Measurements from ENCODE around the gene WSB2. TPM values are rescaled to one million over a fixed set of nuclear protein-coding genes. Genes with fewer than 3 reads are reported as not detected.

WSB2 gene
- total and polyA plus RNA-seq, 11 donors, result 51.8 to 162 (median 105) TPM

GRCh38 chr12:118107011-118107410, 46.0 kb upstream of the WSB2 start:
- TF ChIP-seq POLR2A (IDR thresholded peaks at IDR 0.05) (no peak), CTCF (IDR thresholded peaks at IDR 0.05) (no peak)
- H3K4me1 ChIP-seq, result peaks cover 0 to 19% (median 9%) of the 10 kb centered on the region in 12 donors
- H3K27me3 ChIP-seq, result no peaks in the 10 kb centered on the region
- H3K4me3 ChIP-seq, result no peak overlapping the region
- no peaks in the 10 kb centered on the region for H3K36me3 ChIP-seq
- ATAC-seq, result no peak
- H3K9me3 ChIP-seq, result no peaks in the 10 kb centered on the region
- WGBS, 4 donors, result 75 to 92% (median 84%) methylated on average over 4 of the region's 4 CpGs
- no peak for DNase-seq
- H3K27ac ChIP-seq, result no peak overlapping the region
- intact Hi-C loops (cut with DNase I), result loop anchor here in 1 of 10 donors (10.0 kb wide), 1 partner anchor 232 kb away; no protein-coding TSS in a partner anchor

- ATAC-seq (peak; percentile 75 to 97 (median 94)), DNase-seq (peak; percentile 75 to 89 (median 76))
- Histone ChIP-seq H3K4me3 (peak within 1 kb of the TSS; percentile 60 to 99 (median 86)), H3K9me3 (no peaks in the 10 kb centered on the region), H3K27me3 (no peaks in the 10 kb centered on the region), H3K27ac (peak within 1 kb of the TSS; percentile 25 to 88 (median 78)), H3K4me1 (peaks cover 0 to 19% (median 9%) of the 10 kb centered on the region in 12 donors), H3K36me3 (no peaks in the 10 kb centered on the region)
- 0 to 1% (median 1%) methylated on average over 19 to 75 of the region's 75 CpGs for WGBS, 4 donors
- intact Hi-C loops (cut with DNase I), result loop anchor here in 7 of 10 donors (2.0 to 10.0 kb wide), 4 partner anchors 36 to 229 kb away; partner anchors contain the start of gene WSB2 (in 6 of the 7)
- TF ChIP-seq CTCF (IDR thresholded peaks at IDR 0.05), result peak in 1 of 12 donors; percentile 6
- peak in 1 of 2 donors; percentile 84 for TF ChIP-seq POLR2A (IDR thresholded peaks at IDR 0.05)
Observed at GRCh38 chr12:118103601-118104382, 42.8 kb upstream of the WSB2 start, which contains the start of gene VSIG10. TSS of gene VSIG10 (minus strand) at chr12:118104011. CDS start at chr12:118103671, 340 bp downstream.

GRCh38 chr12:118103201-118103600, 42.2 kb upstream of the WSB2 start:
- DNase-seq (peak in 2 of 5 donors; percentile 22 to 29), ATAC-seq (peak in 3 of 4 donors; percentile 14 to 20 (median 17))
- Histone ChIP-seq H3K4me3 (peak overlapping the region; percentile 60 to 99 (median 86)), H3K4me1 (peaks cover 0 to 19% (median 9%) of the 10 kb centered on the region in 12 donors), H3K9me3 (no peaks in the 10 kb centered on the region), H3K27me3 (no peaks in the 10 kb centered on the region), H3K27ac (peak overlapping the region in 11 of 12 donors; percentile 51 to 88 (median 79)), H3K36me3 (no peaks in the 10 kb centered on the region)
- WGBS, 4 donors, result 0% methylated on average over 14 to 32 of the region's 32 CpGs
- no peak for TF ChIP-seq CTCF (IDR thresholded peaks at IDR 0.05)
- no peak for TF ChIP-seq POLR2A (IDR thresholded peaks at IDR 0.05)
- intact Hi-C loops (cut with DNase I), result loop anchor here in 7 of 10 donors (2.0 to 10.0 kb wide), 4 partner anchors 36 to 228 kb away; partner anchors contain the start of gene WSB2 (in 6 of the 7)

- H3K27me3 ChIP-seq, result no peaks in the 10 kb centered on the region
- peak overlapping the region in 3 of 12 donors; percentile 83 to 87 (median 85) for H3K27ac ChIP-seq
- DNase-seq (no peak), ATAC-seq (no peak)
- H3K9me3 ChIP-seq, result no peaks in the 10 kb centered on the region
- intact Hi-C loops (cut with DNase I), result loop anchor here in 7 of 10 donors (2.0 to 10.0 kb wide), 4 partner anchors 35 to 228 kb away; partner anchors contain the start of gene WSB2 (in 6 of the 7)
- H3K4me3 ChIP-seq, result peak overlapping the region in 11 of 12 donors; percentile 60 to 99 (median 86)
- no peaks in the 10 kb centered on the region for H3K36me3 ChIP-seq
- WGBS, 4 donors, result 31 to 49% (median 43%) methylated on average over 5 of the region's 5 CpGs
- peaks cover 0 to 19% (median 9%) of the 10 kb centered on the region in 12 donors for H3K4me1 ChIP-seq
- TF ChIP-seq POLR2A (IDR thresholded peaks at IDR 0.05), result no peak
- no peak for TF ChIP-seq CTCF (IDR thresholded peaks at IDR 0.05)
Observed at GRCh38 chr12:118102609-118103008, 41.6 kb upstream of the WSB2 start.
